ENCODE measurements around the gene PIK3C2G.

- TF ChIP-seq EP300 (IDR thresholded peaks at IDR 0.05) (no peak), CTCF (IDR thresholded peaks at IDR 0.05) (no peak)
Observed at GRCh38 chr12:18415227-18415626, 153.9 kb downstream of the PIK3C2G start.

Data from tibial nerve (tissue), 4 donors.